ENCODE data around the gene SUPT20H.

The SUPT20H gene

DNA sequence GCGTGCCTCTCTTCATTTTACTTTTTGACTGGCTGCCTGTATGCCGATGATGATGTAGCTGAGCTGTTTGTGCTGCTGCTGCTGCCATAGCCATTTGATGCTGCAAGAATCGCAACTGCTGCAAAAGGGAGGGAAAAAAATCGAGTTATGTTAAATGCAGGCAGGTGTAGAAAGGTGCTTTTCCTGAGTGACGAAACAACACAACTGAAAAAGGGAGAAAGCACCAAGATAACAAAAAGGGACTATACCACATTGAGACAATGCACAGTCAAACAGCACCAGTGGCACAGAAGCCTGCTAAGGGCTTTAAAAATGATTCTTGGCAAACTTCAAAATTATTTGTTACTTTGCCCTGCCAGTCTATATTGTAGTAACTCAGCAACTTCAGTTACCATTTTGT is 49.8 kb downstream of the SUPT20H start (continued):
- TF ChIP-seq, protein P1, sequence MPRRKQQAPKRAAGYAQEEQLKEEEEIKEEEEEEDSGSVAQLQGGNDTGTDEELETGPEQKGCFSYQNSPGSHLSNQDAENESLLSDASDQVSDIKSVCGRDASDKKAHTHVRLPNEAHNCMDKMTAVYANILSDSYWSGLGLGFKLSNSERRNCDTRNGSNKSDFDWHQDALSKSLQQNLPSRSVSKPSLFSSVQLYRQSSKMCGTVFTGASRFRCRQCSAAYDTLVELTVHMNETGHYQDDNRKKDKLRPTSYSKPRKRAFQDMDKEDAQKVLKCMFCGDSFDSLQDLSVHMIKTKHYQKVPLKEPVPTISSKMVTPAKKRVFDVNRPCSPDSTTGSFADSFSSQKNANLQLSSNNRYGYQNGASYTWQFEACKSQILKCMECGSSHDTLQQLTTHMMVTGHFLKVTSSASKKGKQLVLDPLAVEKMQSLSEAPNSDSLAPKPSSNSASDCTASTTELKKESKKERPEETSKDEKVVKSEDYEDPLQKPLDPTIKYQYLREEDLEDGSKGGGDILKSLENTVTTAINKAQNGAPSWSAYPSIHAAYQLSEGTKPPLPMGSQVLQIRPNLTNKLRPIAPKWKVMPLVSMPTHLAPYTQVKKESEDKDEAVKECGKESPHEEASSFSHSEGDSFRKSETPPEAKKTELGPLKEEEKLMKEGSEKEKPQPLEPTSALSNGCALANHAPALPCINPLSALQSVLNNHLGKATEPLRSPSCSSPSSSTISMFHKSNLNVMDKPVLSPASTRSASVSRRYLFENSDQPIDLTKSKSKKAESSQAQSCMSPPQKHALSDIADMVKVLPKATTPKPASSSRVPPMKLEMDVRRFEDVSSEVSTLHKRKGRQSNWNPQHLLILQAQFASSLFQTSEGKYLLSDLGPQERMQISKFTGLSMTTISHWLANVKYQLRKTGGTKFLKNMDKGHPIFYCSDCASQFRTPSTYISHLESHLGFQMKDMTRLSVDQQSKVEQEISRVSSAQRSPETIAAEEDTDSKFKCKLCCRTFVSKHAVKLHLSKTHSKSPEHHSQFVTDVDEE (CRISPR knock-in tag; IDR thresholded peaks at IDR 0.05) = no peak
- no peak for TF ChIP-seq TOX (CRISPR knock-in tag; IDR thresholded peaks at IDR 0.05; ENCODE audit: borderline replicate concordance)

GRCh38 chr13:37001921-37002250 is 57.6 kb downstream of the SUPT20H start:
- TF ChIP-seq ESRRG (CRISPR knock-in tag; IDR thresholded peaks at IDR 0.05) (no peak), BACH2 (CRISPR knock-in tag; IDR thresholded peaks at IDR 0.05; ENCODE audit: borderline replicate concordance) (no peak)
- TF ChIP-seq, protein P2, sequence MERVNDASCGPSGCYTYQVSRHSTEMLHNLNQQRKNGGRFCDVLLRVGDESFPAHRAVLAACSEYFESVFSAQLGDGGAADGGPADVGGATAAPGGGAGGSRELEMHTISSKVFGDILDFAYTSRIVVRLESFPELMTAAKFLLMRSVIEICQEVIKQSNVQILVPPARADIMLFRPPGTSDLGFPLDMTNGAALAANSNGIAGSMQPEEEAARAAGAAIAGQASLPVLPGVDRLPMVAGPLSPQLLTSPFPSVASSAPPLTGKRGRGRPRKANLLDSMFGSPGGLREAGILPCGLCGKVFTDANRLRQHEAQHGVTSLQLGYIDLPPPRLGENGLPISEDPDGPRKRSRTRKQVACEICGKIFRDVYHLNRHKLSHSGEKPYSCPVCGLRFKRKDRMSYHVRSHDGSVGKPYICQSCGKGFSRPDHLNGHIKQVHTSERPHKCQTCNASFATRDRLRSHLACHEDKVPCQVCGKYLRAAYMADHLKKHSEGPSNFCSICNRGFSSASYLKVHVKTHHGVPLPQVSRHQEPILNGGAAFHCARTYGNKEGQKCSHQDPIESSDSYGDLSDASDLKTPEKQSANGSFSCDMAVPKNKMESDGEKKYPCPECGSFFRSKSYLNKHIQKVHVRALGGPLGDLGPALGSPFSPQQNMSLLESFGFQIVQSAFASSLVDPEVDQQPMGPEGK (CRISPR knock-in tag; IDR thresholded peaks at IDR 0.05; ENCODE audit: borderline replicate concordance) = no peak
- no peak for ATAC-seq

DNA sequence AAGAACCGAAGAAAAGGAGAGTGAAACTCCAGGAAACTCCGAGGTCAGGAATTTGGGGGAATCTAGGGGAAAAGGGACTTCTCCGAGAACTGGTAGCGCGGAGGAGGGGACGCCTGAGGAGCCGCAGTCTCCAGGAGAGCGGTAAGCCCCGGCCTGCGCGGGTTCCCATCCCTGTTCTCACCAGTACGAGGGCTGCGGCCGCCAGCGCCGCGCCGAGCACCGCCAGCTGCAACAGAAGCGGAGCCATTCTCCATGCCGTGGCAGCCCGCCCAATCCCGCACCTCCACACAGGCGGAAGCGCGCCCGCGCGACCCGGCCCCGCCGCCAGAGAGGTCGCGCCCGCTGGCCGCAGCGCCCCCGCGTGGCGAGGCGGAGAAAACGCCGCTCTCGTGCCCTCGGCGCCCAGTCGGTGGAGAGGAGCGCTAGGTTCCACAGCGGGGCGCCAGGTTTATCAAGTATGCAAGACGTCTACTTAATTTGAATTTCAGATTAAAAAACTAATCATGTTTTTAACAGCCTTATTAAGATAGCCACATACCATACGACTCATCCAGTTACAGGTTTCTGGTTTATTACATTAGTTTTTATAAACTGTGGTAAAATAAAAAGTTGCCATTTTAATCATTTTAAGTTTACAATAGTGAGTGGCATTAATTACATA is 60.3 kb downstream of the SUPT20H start, which contains the start of gene ALG5:
Gene ALG5, minus strand, starts transcription at position 287 of the 661 bp plus-strand sequence. Its CDS starts 40 bp downstream, at position 247.
- TF ChIP-seq SNAI2 (CRISPR knock-in tag; IDR thresholded peaks at IDR 0.05) (0 out of 2 replicates have a peak, but pooled peaks have one; percentile 51), ESRRG (CRISPR knock-in tag; IDR thresholded peaks at IDR 0.05) (no peak), BACH2 (CRISPR knock-in tag; IDR thresholded peaks at IDR 0.05; ENCODE audit: borderline replicate concordance) (no peak), RARB (CRISPR knock-in tag; IDR thresholded peaks at IDR 0.05) (no peak)
- peak; percentile 83 for ATAC-seq

DNA sequence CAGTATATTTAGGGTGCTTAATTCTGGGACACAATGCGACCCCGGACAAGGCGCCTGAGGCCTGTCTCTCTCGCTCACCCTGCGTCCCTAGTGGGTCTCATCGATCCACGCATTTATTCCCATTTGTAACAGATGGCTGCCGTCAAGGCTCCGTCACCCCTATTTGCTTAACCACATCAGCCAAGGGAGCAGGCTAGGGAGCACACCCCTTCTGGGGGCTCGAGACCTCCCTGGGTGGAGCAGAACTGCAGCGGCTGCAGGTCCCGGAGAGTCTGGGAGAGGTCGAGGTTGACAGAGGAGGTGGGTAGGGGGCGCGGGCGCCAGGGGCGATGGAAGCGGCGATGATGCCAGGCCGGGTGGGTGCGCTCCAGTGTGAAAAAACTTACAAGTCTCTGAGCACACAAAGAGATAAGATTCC is 60.9 kb downstream of the SUPT20H start:
- no peak for ATAC-seq
- TF ChIP-seq ARNTL (CRISPR knock-in tag; IDR thresholded peaks at IDR 0.05; ENCODE audit: borderline replicate concordance, low read depth) (no peak), ZFP30 (CRISPR knock-in tag; IDR thresholded peaks at IDR 0.05) (no peak), TOX (CRISPR knock-in tag; IDR thresholded peaks at IDR 0.05; ENCODE audit: borderline replicate concordance) (no peak), ZNF8 (CRISPR knock-in tag; IDR thresholded peaks at IDR 0.05) (no peak), ISL1 (CRISPR knock-in tag; IDR thresholded peaks at IDR 0.05) (no peak), SNAI2 (CRISPR knock-in tag; IDR thresholded peaks at IDR 0.05) (no peak), ZNF70 (CRISPR knock-in tag; IDR thresholded peaks at IDR 0.05) (no peak), RARB (CRISPR knock-in tag; IDR thresholded peaks at IDR 0.05) (no peak), PPARA (CRISPR knock-in tag; IDR thresholded peaks at IDR 0.05; ENCODE audit: borderline replicate concordance) (no peak), OSR1 (CRISPR knock-in tag; IDR thresholded peaks at IDR 0.05) (no peak), CSDC2 (CRISPR knock-in tag; IDR thresholded peaks at IDR 0.05) (no peak), GLIS3 (CRISPR knock-in tag; IDR thresholded peaks at IDR 0.05) (no peak), ZC3H10 (CRISPR knock-in tag; IDR thresholded peaks at IDR 0.05) (no peak), ZNF565 (CRISPR knock-in tag; conservative IDR thresholded peaks at IDR 0.05; ENCODE audit: low read depth) (no peak)
- TF ChIP-seq, protein P2 (CRISPR knock-in tag; IDR thresholded peaks at IDR 0.05; ENCODE audit: borderline replicate concordance) = no peak
- TF ChIP-seq, protein P3, sequence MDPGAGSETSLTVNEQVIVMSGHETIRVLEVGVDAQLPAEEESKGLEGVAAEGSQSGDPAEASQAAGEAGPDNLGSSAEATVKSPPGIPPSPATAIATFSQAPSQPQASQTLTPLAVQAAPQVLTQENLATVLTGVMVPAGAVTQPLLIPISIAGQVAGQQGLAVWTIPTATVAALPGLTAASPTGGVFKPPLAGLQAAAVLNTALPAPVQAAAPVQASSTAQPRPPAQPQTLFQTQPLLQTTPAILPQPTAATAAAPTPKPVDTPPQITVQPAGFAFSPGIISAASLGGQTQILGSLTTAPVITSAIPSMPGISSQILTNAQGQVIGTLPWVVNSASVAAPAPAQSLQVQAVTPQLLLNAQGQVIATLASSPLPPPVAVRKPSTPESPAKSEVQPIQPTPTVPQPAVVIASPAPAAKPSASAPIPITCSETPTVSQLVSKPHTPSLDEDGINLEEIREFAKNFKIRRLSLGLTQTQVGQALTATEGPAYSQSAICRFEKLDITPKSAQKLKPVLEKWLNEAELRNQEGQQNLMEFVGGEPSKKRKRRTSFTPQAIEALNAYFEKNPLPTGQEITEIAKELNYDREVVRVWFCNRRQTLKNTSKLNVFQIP (CRISPR knock-in tag; IDR thresholded peaks at IDR 0.05; ENCODE audit: borderline replicate concordance, low read depth) = no peak

All from SK-N-SH treated with all-trans-retinoic acid at 6 μM for 48 hours (cell line).